ENCODE measurements around the gene MANEAL.
"Not testable (repeated sequence)": the region's sequence is repeated elsewhere in the genome, so short reads cannot be mapped to it uniquely, and the experiment has no call there.

The MANEAL gene, protein sequence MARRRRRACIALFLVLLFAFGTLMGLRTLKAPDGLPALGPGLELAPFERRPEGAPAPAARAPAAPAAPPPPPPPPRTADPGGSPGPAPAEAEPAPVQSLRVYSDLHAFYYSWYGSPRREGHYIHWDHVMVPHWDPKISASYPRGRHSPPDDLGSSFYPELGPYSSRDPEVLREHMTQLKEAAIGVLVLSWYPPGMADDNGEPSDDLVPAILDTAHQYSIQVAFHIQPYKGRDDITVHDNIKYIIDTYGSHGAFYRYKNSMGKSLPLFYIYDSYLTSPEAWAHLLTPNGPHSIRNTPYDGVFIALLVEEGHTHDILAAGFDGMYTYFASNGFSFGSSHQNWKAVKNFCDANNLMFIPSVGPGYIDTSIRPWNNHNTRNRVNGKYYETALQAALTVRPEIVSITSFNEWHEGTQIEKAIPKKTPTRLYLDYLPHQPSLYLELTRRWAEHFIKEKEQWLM

GRCh38 chr1:37793773-37794371, at the start of gene MANEAL:
Gene MANEAL (plus strand): TSS chr1:37793847. CDS start chr1:37794183, 336 bp downstream.
- DNase-seq (ENCODE audit: low read depth in 4 of 4, low spot score in 1 of 4) = peak in 1 of 4 experiments; percentile 21

DNA sequence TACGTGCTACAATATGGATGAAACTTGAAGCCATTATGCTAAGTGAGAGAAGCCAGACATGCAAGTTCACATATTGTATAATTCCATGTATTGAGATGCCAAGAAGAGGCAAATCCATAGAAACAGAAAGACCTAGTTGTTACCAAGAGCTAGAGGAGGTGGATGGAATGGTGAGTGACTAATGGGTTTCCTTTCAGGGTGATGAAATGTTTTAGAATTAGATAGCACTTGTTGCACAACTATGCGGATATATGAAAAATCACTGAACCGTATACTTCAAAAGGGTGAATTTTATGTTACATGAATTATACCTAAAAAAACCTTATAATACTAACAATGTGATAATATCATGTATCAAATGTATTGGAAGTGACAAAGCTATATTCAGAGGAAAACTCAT, 46.8 kb upstream of the MANEAL start:
- DNase-seq (ENCODE audit: low read depth in 4 of 4, low spot score in 1 of 4) = no peak

DNA sequence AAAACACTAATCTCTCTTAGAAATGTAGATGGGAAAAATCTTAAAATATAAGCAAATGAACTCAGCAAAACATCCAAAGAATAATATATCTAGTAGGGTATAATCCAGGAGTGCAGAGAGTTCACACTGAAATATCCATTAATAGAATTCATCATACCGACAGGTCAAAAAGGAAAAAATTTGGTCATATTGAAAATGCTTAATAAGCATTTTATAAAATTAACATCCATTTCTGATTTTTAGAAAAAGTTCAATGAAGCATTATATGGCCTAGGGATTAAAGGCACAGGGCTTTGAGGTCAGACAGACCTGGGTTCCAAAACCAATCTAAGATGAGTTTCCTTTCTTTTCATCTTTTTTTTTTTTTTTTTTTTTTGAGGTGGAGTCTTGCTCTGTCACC, 45.1 kb upstream of the MANEAL start:
- no peak for DNase-seq (ENCODE audit: low read depth in 4 of 4, low spot score in 1 of 4)

GRCh38 chr1:37752213-37752582, 41.4 kb upstream of the MANEAL start:
- no peak for DNase-seq (ENCODE audit: low read depth in 4 of 4, low spot score in 1 of 4)

- peak in 1 of 4 experiments; percentile 20 for DNase-seq (ENCODE audit: low read depth in 4 of 4, low spot score in 1 of 4)
These were observed 40.8 kb upstream of the MANEAL start for GRCh38 chr1:37752583-37753471.

DNA sequence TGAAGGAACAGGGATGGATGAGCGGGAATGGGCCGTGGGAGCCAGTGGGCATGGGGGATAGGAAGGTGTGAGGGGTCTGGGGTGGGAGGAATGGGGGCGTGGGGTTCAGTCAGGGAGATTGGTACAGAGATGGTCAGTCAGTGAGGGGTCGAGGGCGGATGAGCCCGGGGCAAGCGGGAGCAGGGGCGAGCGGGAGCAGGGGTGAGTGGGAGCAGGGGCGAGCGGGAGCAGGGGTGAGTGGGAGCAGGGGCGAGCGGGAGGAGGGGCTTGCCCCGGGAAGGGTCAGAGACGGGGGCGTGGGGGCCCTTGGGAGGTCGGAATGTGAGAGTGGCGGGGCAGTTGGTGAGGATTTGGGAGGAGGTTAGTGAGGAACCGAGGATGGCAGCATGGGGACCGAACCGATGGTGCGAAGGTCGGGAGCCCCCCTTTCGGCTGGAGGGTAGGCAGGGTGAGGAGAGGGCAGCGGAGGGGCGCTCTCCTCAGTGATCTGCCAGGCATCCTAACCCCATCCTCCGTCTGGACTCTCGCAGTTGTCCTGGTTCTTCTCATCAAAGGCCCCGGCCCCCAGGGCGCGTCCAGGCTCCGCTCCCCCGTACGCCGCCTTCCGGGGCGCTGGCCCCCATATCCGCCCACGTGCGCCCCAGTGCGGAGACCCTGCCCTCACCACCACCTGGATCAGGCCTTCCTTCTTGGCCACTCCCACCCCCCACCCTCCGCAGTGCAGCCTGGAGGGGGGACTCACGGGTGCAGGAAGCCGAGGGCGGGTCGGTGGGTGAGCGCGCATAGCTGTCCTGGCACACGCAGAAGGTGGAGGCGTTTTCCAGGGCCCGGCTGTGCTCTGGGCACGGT, 40.0 kb upstream of the MANEAL start:
- no peak for DNase-seq (ENCODE audit: low read depth in 4 of 4, low spot score in 1 of 4)

DNA sequence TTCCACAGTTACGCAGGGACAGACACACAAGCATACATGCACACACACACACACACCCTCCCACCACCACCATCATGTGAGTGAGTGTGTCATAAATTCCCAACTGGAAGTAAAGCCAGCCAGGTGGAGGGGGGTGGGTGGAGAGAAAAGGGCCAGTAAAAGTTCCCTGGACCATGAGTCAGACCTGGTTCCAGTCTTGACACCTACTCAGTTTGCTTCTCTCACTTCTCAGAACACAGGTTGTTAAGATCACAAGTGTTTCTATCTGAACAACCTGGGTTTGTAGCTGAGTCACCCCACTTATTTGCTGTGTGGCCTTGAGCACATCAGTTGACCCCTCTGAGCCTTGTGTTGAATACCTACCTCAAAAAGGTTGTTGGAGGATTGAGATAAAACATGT, 38.4 kb upstream of the MANEAL start:
- DNase-seq (ENCODE audit: low read depth in 4 of 4, low spot score in 1 of 4) = peak in 1 of 4 experiments; percentile 32

- no peak for DNase-seq (ENCODE audit: low read depth in 4 of 4, low spot score in 1 of 4)
These were observed 37.6 kb upstream of the MANEAL start for GRCh38 chr1:37755951-37756560.

DNA sequence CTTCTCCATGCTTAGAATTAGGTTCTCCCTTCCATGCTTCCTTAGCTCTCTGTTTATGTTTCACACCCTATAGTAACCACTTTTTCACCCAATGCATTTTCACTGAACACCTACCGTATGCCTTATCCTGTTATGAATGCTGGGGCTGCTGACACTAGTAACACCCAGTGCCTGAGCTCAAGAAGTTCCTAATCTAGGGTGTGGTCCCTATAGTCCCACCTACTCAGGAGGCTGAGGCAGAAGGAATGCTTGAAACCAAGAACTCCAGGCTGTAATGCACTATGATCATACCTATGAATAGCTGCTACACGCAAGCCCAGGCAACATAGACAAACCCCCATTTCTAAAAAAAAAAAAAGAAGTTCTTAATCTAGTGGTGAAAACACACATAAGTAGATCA, 34.2 kb upstream of the MANEAL start:
- no peak for DNase-seq (ENCODE audit: low read depth in 4 of 4, low spot score in 1 of 4)

- no peak for DNase-seq (ENCODE audit: low read depth in 4 of 4, low spot score in 1 of 4)
These were observed 32.1 kb upstream of the MANEAL start for GRCh38 chr1:37761416-37762095.

DNA sequence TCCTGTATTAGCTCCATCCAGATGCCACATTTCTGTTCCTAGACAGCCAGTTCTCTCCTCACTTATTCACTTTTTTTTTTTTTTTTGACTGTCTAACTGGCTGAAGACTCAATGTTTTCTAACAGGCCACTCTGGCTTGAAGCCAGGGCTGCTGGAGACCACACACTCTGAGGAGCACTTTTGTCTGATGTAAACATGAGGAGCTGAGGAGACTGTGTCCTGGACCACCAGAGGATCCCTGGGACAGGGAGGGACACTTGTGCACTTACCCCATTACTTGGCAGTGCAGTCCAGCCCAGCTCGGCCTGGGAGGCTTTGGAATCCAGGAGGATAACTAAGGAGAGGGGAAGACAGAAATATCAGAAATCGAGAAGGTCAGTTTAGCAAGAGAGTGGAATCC, 31.1 kb upstream of the MANEAL start:
- no peak for DNase-seq (ENCODE audit: low read depth in 4 of 4, low spot score in 1 of 4)

DNA sequence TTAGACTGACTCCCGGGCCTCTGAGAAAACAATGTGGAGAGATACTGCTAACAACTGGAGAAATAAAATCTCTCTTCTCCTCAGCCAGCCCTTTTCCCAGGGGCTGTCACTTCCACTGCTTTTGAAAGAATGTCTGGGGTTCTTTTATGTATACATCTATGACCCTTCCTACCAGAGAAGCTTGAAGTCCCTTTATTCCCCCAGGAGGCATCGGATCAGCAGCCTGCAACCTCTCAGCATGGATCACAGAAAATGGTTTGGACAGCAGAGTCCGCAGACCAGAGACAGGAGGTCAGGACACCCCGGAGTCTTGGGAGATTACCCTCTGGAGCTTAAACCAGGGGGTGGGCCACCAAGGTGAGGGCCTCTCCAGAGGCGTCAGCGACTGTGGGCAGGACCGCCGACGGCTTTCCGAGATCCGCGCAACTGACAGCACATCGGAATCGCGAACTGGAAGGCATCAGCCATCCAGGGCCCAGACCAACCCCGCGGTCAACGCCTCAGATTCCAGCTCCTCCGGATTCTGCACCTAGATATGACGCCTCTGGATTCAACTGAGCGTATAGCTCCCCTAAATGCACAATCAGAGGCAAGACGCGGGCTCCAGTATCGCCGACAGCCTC, 29.7 kb upstream of the MANEAL start:
- no peak for DNase-seq (ENCODE audit: low read depth in 4 of 4, low spot score in 1 of 4)

- peak in 2 of 4 experiments; percentile 25 to 31 for DNase-seq (ENCODE audit: low read depth in 4 of 4, low spot score in 1 of 4)
These were observed 29.2 kb upstream of the MANEAL start for GRCh38 chr1:37764414-37764825.

DNA sequence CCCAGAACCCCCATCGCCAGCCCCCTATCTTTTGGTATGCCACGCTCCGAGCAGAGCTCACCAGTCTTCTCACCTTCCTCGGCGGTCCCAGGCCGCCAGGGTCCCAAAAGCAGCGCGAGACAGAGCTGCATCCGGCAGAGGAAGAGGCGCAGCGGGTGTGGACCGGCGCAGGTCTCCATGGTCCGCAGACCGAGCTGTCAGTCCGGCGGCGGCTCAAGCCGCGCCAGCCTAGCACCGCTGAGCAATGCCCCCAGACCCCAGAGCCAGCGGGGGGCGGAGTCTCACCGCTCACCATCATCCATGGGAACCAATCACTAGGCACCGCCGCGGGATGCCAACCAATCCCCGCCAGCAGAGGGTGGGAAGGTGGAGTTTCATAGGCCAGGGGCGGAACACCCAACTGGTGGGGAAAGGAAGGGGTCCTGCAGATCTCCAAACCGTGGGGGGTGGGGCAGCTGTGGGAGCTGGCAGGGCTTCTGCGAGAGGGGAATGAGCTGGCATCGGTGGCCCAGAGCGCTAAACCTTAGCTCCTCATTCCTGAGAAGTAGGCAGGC, 28.7 kb upstream of the MANEAL start, which contains the start of gene EPHA10:
Gene EPHA10, minus strand, starts transcription at position 233 of the 554 bp plus-strand sequence. Its CDS starts 54 bp downstream, at position 179.
- DNase-seq (ENCODE audit: low read depth in 4 of 4, low spot score in 1 of 4) = no peak

DNA sequence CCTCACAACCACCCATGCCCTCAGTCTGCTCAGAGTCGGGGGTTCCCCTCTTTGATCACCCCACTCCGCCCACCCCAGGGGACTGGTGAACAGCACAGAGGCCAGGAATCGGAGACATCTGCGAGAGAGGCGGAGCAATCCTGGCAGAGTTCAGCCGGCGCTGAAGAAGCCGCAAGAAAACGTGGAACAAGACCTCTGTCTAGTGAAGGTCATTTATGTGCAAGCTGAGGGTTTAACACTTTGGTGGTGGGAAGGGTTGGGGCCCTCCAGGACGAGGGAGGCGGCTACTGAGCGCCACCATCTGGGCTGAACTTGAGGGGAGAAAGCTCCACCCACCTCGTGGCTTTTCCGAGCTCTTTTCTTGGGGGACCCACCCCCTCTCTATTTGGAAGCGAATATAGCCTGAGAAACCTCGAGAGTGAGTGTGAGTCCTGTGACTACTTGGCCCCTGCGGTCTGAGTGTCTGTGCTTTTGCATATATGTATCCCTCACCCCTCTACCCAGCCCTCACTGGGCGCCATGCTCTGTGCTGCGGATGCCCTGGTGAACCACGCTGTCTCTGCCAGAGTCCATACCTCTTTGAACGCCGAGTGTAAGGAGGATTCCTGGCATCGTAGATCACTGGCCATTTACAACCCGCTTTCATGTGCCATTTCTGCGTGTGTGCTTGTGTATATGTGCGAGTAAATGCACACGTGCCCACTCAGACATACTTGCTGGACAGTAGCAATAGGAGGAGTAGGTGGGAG, 27.6 kb upstream of the MANEAL start:
- no peak for DNase-seq (ENCODE audit: low read depth in 4 of 4, low spot score in 1 of 4)

DNA sequence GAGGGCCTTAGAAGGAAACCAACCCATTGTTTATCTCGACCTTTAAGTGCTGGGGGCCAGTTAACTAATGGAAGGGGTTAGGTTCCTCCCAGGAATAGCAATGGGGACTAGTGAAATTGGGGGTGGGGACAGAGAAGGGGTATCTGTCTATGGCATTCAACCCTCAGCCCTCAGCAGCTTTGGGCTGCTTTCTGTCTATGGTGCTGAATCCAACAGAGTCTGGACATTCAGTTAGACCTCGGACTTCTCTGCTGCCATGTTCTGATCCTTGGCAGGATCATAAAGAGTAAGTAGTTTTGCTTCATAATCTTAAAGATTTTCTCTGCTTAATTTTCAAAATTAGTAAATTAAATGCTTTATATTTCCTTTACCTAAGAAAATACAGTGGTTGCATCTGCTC, 26.2 kb upstream of the MANEAL start:
- DNase-seq (ENCODE audit: low read depth in 4 of 4, low spot score in 1 of 4) = no peak

DNA sequence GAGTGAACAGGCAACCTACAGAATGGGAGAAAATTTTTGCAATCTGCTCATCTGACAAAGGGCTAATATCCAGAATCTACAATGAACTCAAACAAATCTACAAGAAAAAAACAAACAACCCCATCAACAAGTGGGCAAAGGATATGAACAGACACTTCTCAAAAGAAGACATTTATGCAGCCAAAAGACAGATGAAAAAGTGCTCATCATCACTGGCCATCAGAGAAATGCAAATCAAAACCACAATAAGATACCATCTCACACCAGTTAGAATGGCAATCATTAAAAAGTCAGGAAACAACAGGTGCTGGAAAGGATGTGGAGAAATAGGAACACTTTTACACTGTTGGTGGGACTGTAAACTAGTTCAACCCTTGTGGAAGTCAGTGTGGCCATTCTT, 22.2 kb upstream of the MANEAL start:
- not testable (repeated sequence) for DNase-seq (ENCODE audit: low read depth in 4 of 4, low spot score in 1 of 4)

DNA sequence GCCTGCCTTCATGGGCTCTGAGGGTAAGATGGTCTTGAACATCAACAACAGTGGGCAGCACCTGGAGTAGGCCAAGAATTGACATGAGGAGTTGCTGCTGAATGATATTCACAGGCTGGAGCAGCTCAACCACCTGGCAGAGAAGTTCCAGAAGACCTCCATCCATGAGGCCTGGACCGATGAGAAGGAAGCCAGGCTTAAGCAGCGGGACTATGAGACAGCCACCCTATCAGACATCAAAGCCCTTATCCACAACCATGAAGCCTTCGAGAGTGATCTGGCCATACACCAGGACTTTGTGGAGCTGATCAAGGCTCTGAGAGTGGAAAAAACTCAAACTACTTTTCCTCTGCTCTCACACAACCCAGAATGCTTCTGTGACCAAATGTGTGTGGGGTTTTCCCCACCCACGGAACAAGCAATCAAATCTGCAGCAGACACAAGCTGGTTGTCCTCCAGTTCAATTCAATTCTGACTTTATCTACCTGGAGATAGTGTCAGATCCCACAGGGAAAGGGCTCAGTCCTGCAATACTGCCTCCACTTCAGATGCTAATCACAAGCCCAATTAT, 16.6 kb upstream of the MANEAL start:
- no peak for DNase-seq (ENCODE audit: low read depth in 4 of 4, low spot score in 1 of 4)
